Aorta (tissue), 5 donors: ENCODE data around the gene GALNT6. TPM values are rescaled to one million over a fixed set of nuclear protein-coding genes. Genes with fewer than 3 reads are reported as not detected.

Source experiments
- ATAC-seq: fragments of 200-7000 bp; cut with Tn5 transposase; one replicate; pipeline ENCODE4 v1.9.1; 2022; ENCODE audit warnings: moderate library complexity; ENCODE audit not compliant: low FRiP score
- DNase-seq, 2 donors: peaks; one replicate each; pipeline ENCODE4 v3.0.0-alpha.2; 2020
- H3K27ac ChIP-seq, 2 donors: one replicate each; pipeline ENCODE4 v1.5.1; 2013; ENCODE audit warnings: low read length in 2 of 2, mild to moderate bottlenecking in 2 of 2, moderate library complexity in 2 of 2, control low read depth in 1 of 2, inconsistent platforms in 1 of 2, low read depth in 1 of 2
- H3K27me3 ChIP-seq, 2 donors: one replicate each; pipeline ENCODE4 v1.6.1; 2013; ENCODE audit warnings: control low read depth in 1 of 2, low read length in 1 of 2, mild to moderate bottlenecking in 1 of 2, moderate library complexity in 1 of 2; ENCODE audit not compliant: insufficient read depth in 2 of 2, control insufficient read depth in 1 of 2
- H3K36me3 ChIP-seq, 2 donors: one replicate each; pipeline ENCODE4 v1.6.1; 2013; ENCODE audit warnings: control low read depth in 1 of 2, low read length in 1 of 2, mild to moderate bottlenecking in 1 of 2; ENCODE audit not compliant: insufficient read depth in 2 of 2, control insufficient read depth in 1 of 2
- H3K4me1 ChIP-seq, 2 donors: one replicate each; pipeline ENCODE4 v1.6.1; 2013; ENCODE audit warnings: low read length in 2 of 2, control low read depth in 1 of 2, mild to moderate bottlenecking in 1 of 2, moderate library complexity in 1 of 2; ENCODE audit not compliant: insufficient read depth in 2 of 2, control insufficient read depth in 1 of 2
- H3K4me3 ChIP-seq, 2 donors: one replicate each; pipeline ENCODE4 v1.5.1; 2013; ENCODE audit warnings: low read length in 2 of 2, control low read depth in 1 of 2, mild to moderate bottlenecking in 1 of 2
- H3K9me3 ChIP-seq: one replicate; pipeline ENCODE4 v1.6.1; 2013; ENCODE audit warnings: mild to moderate bottlenecking, low read length; ENCODE audit not compliant: control insufficient read depth
- WGBS, 2 donors: extraction: QIAGEN DNeasy Blood & Tissue Kit; methylation state at CpG; one replicate each; pipeline ENCODE4 v1.1.7; 2013; 5-methylcytosine and 5-hydroxymethylcytosine counted together
- intact Hi-C, 2 donors: fragments of 100-400 bp; cut with DNase I; formaldehyde crosslinking; loops; one replicate each; pipeline versions ENCODE4 v1.14.2 to v1.15.0; 2022
- polyA plus RNA-seq, 2 donors: library from polyadenylated mRNA; stranded (reverse); fragments of 200-250 nt; gene quantifications; one replicate each; pipeline ENCODE4 v1.2.3, GENCODE V29; 2013
- total RNA-seq, 2 donors: library from RNA; stranded (reverse); fragmentation: NEBNext Ultra II Directional; extraction: Animal tissue kit (Norgen Biotek cat#: 25700); gene quantifications; one replicate each; pipeline ENCODE4 v1.2.1, GENCODE V29; 2021
- donor health status: healthy with polysubstance abuse.
- donor health status: Bipolar disorder and iron deficiency.
- donor health status: DM: no; HTN: no; CAD: no.
- donor health status: DM: no; HTN: no; CAD: no.
- donor health status: DM: yes; HTN: yes; CAD: no.

GALNT6 gene
- total and polyA plus RNA-seq, 4 donors, result 0.72 to 12.3 (median 6.0) TPM

- H3K27ac ChIP-seq, result no peak overlapping the region
- ATAC-seq (no peak), DNase-seq (no peak)
- no peak overlapping the region for H3K4me3 ChIP-seq
- H3K36me3 ChIP-seq, result no peaks in the 10 kb centered on the region
- H3K4me1 ChIP-seq, result no peaks in the 10 kb centered on the region
- H3K9me3 ChIP-seq, result no peaks in the 10 kb centered on the region
- no peaks in the 10 kb centered on the region for H3K27me3 ChIP-seq
- 94% methylated on average over 4 of the region's 4 CpGs for WGBS, 2 donors
- intact Hi-C loops, result no loop called here
These were observed 31.4 kb downstream of the GALNT6 start for GRCh38 chr12:51359851-51360250.

DNA sequence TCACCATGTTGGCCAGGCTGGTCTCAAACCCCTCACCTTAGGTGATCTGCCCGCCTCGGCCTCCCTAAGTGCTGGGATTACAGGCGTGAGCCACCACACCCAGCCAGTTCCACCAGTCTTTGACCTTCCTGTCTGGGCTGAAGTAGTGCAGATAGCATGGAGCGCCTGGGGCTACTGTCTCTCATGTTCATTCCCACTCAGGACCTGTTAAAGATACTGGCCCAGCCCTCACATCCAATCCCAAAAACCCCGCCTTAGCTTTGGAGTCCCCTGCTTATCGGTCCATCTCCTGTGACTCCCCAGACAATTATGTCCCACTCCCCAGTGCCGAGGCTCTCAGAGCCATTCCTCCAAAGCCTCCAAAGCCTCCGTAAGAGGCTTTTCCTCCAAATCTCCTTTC lies 32.7 kb downstream of the GALNT6 start:
- no peak overlapping the region for H3K4me3 ChIP-seq
- no peaks in the 10 kb centered on the region for H3K4me1 ChIP-seq
- no peaks in the 10 kb centered on the region for H3K36me3 ChIP-seq
- DNase-seq (no peak), ATAC-seq (no peak)
- 95 to 96% methylated on average over 8 of the region's 8 CpGs for WGBS, 2 donors
- no peaks in the 10 kb centered on the region for H3K27me3 ChIP-seq
- H3K9me3 ChIP-seq, result no peaks in the 10 kb centered on the region
- no peak overlapping the region for H3K27ac ChIP-seq
- intact Hi-C loops, result no loop called here

DNA sequence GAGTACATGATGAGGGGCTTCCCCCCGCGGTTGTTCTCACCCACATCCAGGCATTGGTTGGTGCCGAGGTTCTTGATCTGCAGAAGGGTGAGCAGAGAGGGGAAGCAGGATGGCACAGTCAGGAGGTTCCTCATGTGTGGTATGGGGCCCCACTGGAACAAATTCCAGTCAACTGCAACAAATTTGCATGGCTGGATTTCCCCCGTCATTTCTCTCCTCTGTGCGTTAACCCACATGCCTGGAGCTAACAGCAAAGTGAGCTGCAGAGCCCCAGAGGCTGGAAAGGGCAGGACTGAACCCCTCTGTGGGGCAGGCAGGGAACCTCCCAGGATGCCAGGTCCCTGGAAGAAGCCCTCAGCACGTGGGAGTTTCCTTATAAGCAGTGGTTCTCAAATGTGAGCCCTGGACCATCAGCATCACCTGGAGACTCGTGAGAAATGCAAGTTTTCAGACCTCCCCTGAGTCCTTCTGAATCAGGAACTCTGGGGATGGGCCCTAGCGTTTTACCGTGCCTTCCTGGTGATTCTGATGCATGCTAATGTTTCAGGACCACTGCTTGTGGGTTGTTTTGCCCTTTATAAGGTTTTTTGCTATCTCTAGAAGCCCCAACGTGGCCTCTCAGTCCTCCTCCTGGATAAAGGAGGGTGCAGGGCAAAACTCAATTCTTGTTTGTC lies 33.7 kb downstream of the GALNT6 start:
- WGBS, 2 donors, result 81 to 87% methylated on average over 10 of the region's 10 CpGs
- Histone ChIP-seq H3K36me3 (no peaks in the 10 kb centered on the region), H3K4me1 (no peaks in the 10 kb centered on the region), H3K27ac (no peak overlapping the region), H3K27me3 (no peaks in the 10 kb centered on the region), H3K9me3 (no peaks in the 10 kb centered on the region), H3K4me3 (no peak overlapping the region)
- no peak for DNase-seq
- intact Hi-C loops, result no loop called here
- ATAC-seq, result no peak

GRCh38 chr12:51351913-51352532 lies 39.2 kb downstream of the GALNT6 start:
- Histone ChIP-seq H3K27me3 (no peaks in the 10 kb centered on the region), H3K36me3 (no peaks in the 10 kb centered on the region), H3K4me3 (no peak overlapping the region), H3K9me3 (no peaks in the 10 kb centered on the region), H3K4me1 (no peaks in the 10 kb centered on the region), H3K27ac (no peak overlapping the region)
- DNase-seq (no peak), ATAC-seq (no peak)
- 53 to 54% methylated on average over 11 of the region's 11 CpGs for WGBS, 2 donors
- intact Hi-C loops, result no loop called here

- no peaks in the 10 kb centered on the region for H3K4me1 ChIP-seq
- H3K36me3 ChIP-seq, result no peaks in the 10 kb centered on the region
- H3K9me3 ChIP-seq, result no peaks in the 10 kb centered on the region
- DNase-seq, result no peak
- intact Hi-C loops, result loop anchor here in 1 of 2 donors (10.0 kb wide), 1 partner anchor 304 kb away; the partner anchor contains the start of gene LETMD1
- no peak for ATAC-seq
- H3K27ac ChIP-seq, result no peak overlapping the region
- no peak overlapping the region for H3K4me3 ChIP-seq
- no peaks in the 10 kb centered on the region for H3K27me3 ChIP-seq
- 75 to 78% methylated on average over 5 of the region's 5 CpGs for WGBS, 2 donors
These were observed 42.2 kb downstream of the GALNT6 start for GRCh38 chr12:51349026-51349425.

DNA sequence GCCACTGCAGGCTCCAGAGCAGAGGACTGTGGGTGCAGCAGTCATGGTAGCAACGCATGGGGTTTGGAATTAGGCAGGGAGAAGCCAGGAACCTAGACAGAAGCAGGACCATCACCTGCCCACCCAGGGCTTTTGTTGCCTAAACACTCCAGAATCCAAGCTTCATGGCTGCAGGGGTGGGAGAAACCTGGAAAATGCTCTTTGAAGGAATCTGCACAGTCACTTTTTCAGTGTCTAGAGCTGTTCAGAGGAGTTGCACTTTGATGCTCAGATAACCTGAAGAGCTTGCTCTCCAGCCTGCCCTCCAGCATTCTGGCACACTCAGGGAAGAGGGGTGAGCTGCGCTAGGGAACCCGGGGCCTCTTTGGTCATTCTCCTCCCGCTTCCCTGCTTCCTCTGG lies 43.1 kb downstream of the GALNT6 start:
- Histone ChIP-seq H3K36me3 (no peaks in the 10 kb centered on the region), H3K4me1 (no peaks in the 10 kb centered on the region), H3K9me3 (no peaks in the 10 kb centered on the region), H3K4me3 (no peak overlapping the region), H3K27me3 (no peaks in the 10 kb centered on the region), H3K27ac (no peak overlapping the region)
- intact Hi-C loops, result loop anchor here in 1 of 2 donors (10.0 kb wide), 1 partner anchor 303 kb away; the partner anchor contains the start of gene LETMD1
- DNase-seq, result no peak
- ATAC-seq, result no peak
- WGBS, 2 donors, result 93 to 96% methylated on average over 4 of the region's 4 CpGs

- no peaks in the 10 kb centered on the region for H3K9me3 ChIP-seq
- no peaks in the 10 kb centered on the region for H3K27me3 ChIP-seq
- no peak within 1 kb of the TSS for H3K4me3 ChIP-seq
- no peak within 1 kb of the TSS for H3K27ac ChIP-seq
- WGBS, 2 donors, result 88% methylated on average over 3 of the region's 3 CpGs
- intact Hi-C loops, result loop anchor here in 1 of 2 donors (10.0 kb wide), 1 partner anchor 302 kb away; the partner anchor contains the start of gene LETMD1
- no peaks in the 10 kb centered on the region for H3K4me1 ChIP-seq
- no peaks in the 10 kb centered on the region for H3K36me3 ChIP-seq
- DNase-seq (no peak), ATAC-seq (no peak)
These were observed 44.6 kb downstream of the GALNT6 start, which contains the start of gene CELA1 for GRCh38 chr12:51346581-51346980. CELA1 (minus strand) TSS chr12:51346679; CDS start chr12:51346638, 41 bp downstream.

GRCh38 chr12:51345681-51346080 lies 45.5 kb downstream of the GALNT6 start:
- ATAC-seq (no peak), DNase-seq (no peak)
- 74 to 77% methylated on average over 7 of the region's 7 CpGs for WGBS, 2 donors
- Histone ChIP-seq H3K27me3 (no peaks in the 10 kb centered on the region), H3K36me3 (no peaks in the 10 kb centered on the region), H3K9me3 (no peaks in the 10 kb centered on the region), H3K4me1 (no peaks in the 10 kb centered on the region), H3K27ac (no peak overlapping the region), H3K4me3 (no peak overlapping the region)
- intact Hi-C loops, result loop anchor here in 1 of 2 donors (10.0 kb wide), 1 partner anchor 301 kb away; the partner anchor contains the start of gene LETMD1

GRCh38 chr12:51343201-51343600 lies 48.0 kb downstream of the GALNT6 start:
- Histone ChIP-seq H3K36me3 (no peaks in the 10 kb centered on the region), H3K9me3 (no peaks in the 10 kb centered on the region), H3K27me3 (no peaks in the 10 kb centered on the region), H3K4me3 (no peak overlapping the region), H3K27ac (no peak overlapping the region), H3K4me1 (no peaks in the 10 kb centered on the region)
- 96 to 98% methylated on average over 2 of the region's 2 CpGs for WGBS, 2 donors
- DNase-seq (no peak), ATAC-seq (no peak)
- intact Hi-C loops, result loop anchor here (5.0 to 10.0 kb wide), 2 partner anchors 76 to 298 kb away; partner anchors contain the start of gene LETMD1 (in 1 of the 2)
